Stomach (tissue), 4 donors: ENCODE results near the gene MEI4.

ENCODE experiments used
- POLR2A ChIP-seq, 4 donors: fragments of 450-650 bp; IDR thresholded peaks; one replicate each; pipeline ENCODE4 v1.6.1; 2016; ENCODE audit warnings: antibody characterized with exemption in 4 of 4, control low read depth in 2 of 4, mild to moderate bottlenecking in 1 of 4, moderate library complexity in 1 of 4
- POLR2AphosphoS5 ChIP-seq, 3 donors: sonication (generic); formaldehyde crosslinking; IDR thresholded peaks; one replicate each; pipeline ENCODE4 v1.6.1; 2016; ENCODE audit warnings: antibody characterized with exemption in 3 of 3
- TF ChIP-seq, protein P1 (sequence below), 7 experiments: fragments of 450-650 bp in 4 of 7; fragments of 200-600 bp in 3 of 7; sonication (generic) in 3 of 7; IDR thresholded peaks; one replicate each; pipeline ENCODE4 v1.5.1; 2016 to 2019; ENCODE audit warnings: antibody characterized with exemption in 7 of 7, control low read depth in 2 of 7, mild to moderate bottlenecking in 1 of 7

DNA sequence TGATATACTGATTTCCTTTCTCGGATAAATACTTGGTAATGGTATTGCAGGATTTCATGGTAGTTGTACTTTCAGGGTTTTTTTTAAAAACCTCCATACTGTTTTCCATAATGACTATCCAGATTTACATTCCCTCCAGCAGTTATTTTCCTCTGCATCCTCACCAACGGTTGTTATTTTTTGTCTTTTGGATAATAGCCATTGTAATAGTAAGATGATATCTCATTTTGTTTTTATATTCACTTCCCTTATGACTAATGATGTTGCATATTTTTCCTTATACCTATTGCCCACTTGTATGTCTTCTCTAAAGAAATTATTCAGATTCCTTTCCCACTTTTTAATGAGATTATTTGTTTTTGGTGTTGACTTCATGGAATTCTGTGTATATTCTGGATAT is 231.0 kb downstream of the MEI4 start:
- TF ChIP-seq POLR2AphosphoS5 (IDR thresholded peaks at IDR 0.05), result no peak
- TF ChIP-seq POLR2A (IDR thresholded peaks at IDR 0.05), result no peak
- TF ChIP-seq, protein P1, sequence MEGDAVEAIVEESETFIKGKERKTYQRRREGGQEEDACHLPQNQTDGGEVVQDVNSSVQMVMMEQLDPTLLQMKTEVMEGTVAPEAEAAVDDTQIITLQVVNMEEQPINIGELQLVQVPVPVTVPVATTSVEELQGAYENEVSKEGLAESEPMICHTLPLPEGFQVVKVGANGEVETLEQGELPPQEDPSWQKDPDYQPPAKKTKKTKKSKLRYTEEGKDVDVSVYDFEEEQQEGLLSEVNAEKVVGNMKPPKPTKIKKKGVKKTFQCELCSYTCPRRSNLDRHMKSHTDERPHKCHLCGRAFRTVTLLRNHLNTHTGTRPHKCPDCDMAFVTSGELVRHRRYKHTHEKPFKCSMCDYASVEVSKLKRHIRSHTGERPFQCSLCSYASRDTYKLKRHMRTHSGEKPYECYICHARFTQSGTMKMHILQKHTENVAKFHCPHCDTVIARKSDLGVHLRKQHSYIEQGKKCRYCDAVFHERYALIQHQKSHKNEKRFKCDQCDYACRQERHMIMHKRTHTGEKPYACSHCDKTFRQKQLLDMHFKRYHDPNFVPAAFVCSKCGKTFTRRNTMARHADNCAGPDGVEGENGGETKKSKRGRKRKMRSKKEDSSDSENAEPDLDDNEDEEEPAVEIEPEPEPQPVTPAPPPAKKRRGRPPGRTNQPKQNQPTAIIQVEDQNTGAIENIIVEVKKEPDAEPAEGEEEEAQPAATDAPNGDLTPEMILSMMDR (IDR thresholded peaks at IDR 0.05), result no peak
